ENCODE measurements around the gene DUSP8.

Gene DUSP8

DNA sequence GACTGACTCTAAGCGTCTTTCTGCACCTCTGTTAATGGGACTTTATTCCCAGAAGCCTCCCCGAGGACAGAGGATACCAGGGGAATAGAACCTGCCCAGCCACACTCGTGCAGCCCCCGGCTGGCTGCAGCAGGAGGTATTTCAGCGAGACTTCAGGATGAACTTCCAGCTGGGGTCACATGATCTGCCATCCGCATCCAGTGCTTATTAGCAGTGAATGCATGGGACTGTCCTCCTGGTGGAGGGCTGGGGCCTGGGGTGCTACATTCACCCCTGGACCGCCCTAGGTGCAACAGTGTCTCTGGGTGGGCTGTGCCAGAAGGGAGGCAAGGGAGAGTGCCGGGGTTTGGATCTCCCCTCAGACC, 1.6 kb downstream of the DUSP8 start:
- H3K4me3 ChIP-seq (ENCODE audit: low read depth, low read length) = no peak overlapping the region
- TF ChIP-seq, protein P1, sequence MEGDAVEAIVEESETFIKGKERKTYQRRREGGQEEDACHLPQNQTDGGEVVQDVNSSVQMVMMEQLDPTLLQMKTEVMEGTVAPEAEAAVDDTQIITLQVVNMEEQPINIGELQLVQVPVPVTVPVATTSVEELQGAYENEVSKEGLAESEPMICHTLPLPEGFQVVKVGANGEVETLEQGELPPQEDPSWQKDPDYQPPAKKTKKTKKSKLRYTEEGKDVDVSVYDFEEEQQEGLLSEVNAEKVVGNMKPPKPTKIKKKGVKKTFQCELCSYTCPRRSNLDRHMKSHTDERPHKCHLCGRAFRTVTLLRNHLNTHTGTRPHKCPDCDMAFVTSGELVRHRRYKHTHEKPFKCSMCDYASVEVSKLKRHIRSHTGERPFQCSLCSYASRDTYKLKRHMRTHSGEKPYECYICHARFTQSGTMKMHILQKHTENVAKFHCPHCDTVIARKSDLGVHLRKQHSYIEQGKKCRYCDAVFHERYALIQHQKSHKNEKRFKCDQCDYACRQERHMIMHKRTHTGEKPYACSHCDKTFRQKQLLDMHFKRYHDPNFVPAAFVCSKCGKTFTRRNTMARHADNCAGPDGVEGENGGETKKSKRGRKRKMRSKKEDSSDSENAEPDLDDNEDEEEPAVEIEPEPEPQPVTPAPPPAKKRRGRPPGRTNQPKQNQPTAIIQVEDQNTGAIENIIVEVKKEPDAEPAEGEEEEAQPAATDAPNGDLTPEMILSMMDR (IDR thresholded peaks at IDR 0.05; ENCODE audit: borderline replicate concordance, insufficient read depth, low read depth, low read length) = no peak

DNA sequence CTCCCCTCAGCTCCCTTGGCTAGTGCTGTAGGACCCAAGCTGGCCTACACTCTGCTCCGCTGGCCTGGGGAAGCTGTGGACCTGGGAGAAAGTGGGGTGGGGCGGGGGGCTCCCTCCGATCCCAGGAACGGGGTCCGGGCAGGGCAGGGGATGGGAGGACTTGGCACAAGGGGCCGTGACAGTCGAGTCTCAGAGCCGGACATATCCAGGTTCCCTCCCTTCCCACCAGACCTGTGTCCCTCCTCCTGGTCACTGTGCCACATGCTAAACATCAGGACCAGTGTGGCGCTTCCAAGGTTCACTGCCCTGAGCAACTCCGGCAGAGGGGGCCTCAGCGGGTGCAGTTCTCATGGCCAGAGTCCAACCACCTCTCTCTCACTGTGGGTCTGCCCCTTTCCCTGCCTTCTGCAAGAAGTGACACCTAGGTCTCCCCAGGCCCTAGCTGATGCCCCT, 2.0 kb downstream of the DUSP8 start:
- TF ChIP-seq, protein P1 (IDR thresholded peaks at IDR 0.05; ENCODE audit: borderline replicate concordance, insufficient read depth, low read depth, low read length) = no peak
- no peak overlapping the region for H3K4me3 ChIP-seq (ENCODE audit: low read depth, low read length)

DNA sequence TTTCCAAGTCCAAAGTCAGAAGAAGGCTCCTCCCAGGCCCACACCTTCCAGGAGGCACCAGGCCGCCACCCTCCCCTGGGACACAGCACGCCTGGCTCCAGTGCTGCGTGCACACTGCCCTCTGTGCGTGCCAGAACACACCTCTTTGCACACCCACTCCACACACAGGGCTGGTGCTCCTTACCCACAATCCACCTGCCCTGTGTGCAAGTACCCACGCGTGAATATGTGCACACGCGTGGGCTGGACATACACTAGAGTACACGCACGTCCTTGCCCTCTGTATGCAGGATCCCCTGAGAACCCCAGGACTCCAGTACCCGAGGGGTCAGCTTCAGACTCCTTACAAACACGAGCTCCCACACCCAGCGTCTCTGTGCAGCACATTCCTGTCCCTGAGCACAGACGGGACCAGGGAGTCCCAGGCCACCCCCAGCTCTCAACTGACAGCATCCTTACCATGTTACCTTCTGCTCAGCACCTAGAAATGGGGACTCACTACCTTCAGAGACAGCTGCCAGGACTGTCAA, 2.8 kb downstream of the DUSP8 start:
- TF ChIP-seq, protein P1 (IDR thresholded peaks at IDR 0.05; ENCODE audit: borderline replicate concordance, insufficient read depth, low read depth, low read length) = no peak
- H3K4me3 ChIP-seq (ENCODE audit: low read depth, low read length) = no peak overlapping the region

DNA sequence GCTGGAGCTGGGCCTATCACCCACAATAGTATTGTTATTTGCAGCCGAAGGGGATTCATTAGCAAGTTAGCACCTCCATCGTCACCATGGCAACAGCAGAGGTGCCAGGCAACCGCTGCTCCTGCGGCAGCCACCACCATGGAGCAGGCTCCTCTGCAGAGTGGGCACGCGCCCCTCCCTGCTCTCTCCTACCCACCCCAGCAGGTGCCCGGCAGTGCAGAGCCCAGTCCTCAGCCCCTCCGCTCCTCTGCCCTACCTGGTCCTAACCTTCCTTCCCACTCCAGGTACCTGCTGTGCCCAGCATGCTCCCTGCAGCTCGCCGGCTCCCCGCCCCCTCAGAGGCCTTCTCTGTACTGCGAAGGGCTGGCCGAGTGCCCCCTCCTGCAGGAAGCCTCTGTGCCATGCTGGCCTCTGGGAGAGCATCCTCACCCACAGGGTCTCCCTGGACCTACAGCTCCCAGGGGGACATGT, 3.6 kb downstream of the DUSP8 start:
- TF ChIP-seq, protein P1 (IDR thresholded peaks at IDR 0.05; ENCODE audit: borderline replicate concordance, insufficient read depth, low read depth, low read length) = no peak
- no peak overlapping the region for H3K4me3 ChIP-seq (ENCODE audit: low read depth, low read length)

DNA sequence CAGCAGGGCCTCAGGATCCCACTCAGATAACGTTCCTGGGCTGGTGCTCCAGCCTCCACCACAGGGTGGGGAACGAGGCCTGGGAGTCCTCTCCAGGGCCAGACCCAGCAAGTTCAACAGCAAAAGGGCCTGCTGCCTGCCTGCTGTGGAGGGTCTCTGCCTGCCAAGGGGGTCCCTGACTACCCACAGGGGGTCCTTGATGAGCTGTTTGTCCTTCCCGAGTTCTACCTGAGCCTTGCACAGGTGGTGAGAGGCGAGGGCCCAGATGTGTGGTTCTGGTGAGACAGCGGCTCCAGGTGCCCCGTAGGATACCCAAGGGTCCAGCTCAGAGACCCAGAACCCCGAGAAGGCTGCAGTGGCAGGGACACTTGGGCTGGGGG, 4.4 kb downstream of the DUSP8 start:
- TF ChIP-seq, protein P1 (IDR thresholded peaks at IDR 0.05; ENCODE audit: borderline replicate concordance, insufficient read depth, low read depth, low read length) = no peak
- no peak overlapping the region for H3K4me3 ChIP-seq (ENCODE audit: low read depth, low read length)

DNA sequence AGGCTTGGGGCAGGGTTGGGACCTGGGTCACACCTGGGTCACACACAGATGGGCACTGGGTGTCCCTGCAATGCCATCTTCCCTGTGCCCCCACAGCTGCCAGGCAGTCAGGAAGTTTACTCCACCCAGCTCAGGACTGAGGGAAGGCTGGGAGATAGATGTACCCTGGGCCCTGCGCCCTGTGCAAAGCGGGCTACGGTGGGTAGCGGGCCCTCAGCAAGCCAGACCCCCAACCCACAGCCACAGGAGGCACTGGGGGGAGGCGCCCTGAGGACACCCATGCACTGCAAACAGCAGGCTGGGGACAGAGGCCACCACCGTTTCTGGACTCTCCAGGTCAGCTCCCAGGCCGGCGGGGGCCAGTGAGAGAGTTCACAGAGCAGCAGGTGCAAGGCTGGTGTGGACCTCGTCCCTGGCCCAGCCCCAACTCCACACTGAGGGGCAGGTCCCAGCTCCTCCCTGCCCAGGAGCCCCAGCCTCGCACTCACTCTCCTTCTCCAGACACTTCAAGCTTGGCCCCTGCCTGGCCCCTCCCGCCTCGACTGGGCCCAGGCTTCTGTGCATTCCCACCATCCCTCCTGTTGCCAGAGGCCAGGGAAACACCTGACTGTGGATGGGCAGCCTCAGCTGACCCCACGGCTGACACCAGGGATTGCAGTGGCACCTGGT, 4.9 kb downstream of the DUSP8 start:
- no peak overlapping the region for H3K4me3 ChIP-seq (ENCODE audit: low read depth, low read length)
- TF ChIP-seq, protein P1 (IDR thresholded peaks at IDR 0.05; ENCODE audit: borderline replicate concordance, insufficient read depth, low read depth, low read length) = no peak

Data from GM12875 (cell line).